HG03457 (cell line): Measurements from ENCODE around the gene MYL9.

ENCODE experiments used
- ATAC-seq: cut with Tn5 transposase; IDR thresholded peaks from one replicate; pipeline ENCODE4 v1.9.1; 2021; ENCODE audit warnings: moderate number of reproducible peaks; ENCODE audit not compliant: unreplicated experiment

The MYL9 gene

DNA sequence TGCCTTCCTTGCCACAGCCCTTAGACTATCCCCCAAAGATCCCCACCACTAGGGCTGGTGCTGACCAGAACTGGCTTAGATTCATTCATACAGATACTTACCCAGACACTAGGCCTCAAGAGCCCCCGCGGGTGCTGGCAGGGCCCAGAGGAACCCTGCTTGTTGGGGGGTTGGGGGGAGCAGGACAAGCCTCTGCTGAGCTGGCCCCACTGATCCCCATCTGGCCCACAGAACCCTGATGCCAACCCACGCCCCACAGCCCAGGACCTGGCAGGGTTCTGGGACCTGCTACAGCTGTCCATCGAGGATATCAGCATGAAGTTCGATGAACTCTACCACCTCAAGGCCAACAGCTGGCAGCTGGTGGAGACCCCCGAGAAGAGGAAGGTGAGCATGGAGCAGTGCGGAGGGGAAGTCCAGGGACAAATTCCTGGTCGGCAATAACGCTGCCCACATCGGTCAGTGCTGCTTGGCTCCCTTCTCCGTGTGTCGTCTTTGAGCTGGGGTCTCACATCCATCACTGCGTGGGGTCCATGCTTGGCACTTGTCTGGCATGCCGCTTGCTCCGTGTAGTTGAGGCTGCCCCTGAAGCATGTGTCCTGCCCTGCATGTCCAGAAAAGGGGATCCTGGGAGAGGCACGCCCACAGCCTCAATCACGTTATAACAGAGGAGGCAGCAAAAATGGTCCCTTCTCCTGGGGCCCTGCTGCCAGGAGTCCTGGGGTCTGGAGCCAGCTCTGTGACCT lies 15.5 kb upstream of the MYL9 start:
- no peak for ATAC-seq

DNA sequence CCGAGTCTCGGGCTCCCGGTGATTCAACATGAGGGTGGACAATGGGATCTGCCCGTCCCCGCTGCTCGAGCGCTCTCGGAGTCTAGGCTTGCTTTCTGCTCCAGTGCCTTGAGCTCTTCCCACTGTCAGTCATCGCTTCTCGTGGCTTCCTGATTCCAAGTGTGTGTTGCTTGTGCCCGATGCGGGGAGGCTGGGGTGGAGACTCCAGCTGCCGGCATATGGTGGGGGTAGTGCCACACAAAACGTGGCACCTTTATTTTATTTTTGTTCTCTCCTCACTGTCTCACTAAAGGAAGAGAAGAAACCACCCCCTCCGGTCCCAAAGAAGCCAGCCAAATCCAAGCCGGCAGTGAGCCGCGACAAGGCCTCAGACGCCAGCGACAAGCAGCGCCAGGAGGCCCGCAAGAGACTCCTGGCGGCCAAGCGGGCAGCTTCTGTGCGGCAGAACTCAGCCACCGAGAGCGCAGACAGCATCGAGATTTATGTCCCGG lies 14.8 kb upstream of the MYL9 start:
- ATAC-seq: no peak

DNA sequence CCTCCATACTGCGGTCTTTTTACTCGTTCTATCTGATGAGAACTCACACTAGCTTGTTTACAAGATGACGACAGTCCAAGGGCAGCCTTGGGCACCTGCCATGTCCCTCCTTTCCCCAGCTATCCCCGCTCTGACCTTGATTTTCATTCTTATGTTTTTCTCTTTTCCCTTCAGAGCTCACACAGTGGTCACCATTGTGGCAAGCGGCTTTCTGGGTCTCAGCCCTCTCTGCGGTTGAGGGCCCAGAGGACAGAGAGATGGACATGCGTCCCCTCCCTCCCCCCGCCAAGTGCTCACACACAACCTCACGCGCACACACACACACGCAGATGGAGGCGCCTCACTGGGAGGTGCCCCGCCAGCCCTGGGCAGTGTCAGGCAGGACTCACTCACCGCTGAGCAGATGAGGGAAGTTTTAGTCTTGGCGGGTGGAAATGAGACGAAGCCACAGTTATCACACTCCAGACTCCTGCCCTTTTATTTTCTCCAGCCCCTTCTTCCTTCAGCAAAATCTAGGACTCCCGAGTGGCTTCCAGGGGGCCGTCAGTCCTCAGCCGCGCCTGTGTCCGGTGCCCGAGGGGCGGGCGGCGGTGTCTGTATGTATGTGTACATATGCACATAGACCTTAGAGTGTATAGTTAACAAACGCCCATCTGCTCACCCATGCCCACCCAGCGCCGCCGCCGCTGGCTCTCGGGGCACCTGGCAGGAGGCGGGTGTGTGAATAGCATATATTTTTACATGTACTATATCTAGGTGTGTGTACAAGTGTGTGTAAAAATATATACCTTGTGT lies 13.8 kb upstream of the MYL9 start:
- no peak for ATAC-seq

DNA sequence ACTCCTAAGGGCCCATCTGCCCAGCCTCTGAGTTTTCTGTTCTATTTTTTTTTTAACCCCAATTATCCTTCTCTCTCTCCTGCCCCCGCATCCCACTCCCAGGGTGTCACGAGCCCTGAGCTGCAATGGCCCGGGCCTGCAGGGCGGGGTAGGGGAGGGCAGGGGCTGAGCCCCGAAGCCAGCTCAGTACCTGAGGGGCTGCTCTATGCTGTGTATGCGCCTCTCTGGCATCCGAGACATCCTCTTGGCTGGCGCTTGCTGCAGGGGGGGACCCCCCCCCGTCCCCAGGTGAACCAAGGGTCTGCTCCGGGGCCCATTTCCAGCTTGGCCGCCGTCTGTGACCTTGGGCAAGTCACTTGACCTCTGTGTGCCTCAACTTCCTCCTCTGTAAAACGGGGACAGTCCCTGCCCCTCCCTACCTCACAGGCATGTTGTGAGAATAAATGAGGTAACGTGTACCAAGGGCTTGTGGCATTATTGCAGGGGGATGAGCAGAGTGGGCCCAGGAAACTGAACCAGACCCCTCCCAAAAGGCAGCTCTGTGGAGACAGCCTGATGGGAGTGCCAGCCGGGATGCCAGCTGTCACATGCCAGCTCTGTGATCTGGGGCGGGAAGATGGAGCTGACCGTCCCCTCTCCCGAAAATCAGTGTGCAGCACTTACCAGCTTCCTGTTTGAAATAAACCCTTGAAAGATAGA lies 13.0 kb upstream of the MYL9 start:
- no peak for ATAC-seq

DNA sequence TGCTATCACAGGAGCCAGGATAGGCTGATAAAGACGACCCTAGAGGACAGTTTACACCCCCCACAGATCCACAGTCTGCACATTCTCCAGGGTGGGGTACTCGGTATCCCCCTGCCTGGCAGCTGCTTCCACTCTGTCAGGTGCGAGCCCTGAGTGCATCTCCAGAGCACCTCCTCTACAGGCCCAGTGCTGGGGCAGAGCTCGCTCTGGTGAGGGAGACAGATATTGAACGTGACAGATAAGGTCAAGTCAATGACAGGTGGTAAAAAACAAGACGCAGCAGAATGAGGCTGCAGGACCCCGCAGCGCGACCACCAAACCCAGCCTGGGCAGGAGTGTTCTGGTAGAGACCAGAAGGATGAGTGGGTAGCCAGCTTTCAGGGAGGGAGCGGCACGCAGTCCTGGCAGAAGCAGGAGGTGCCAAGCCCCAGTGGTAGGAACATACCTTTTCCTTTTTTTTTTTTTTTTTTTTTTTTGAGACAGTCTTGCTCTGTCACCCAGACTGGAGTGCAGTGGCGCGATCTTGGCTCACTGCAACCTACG lies 12.4 kb upstream of the MYL9 start:
- no peak for ATAC-seq

DNA sequence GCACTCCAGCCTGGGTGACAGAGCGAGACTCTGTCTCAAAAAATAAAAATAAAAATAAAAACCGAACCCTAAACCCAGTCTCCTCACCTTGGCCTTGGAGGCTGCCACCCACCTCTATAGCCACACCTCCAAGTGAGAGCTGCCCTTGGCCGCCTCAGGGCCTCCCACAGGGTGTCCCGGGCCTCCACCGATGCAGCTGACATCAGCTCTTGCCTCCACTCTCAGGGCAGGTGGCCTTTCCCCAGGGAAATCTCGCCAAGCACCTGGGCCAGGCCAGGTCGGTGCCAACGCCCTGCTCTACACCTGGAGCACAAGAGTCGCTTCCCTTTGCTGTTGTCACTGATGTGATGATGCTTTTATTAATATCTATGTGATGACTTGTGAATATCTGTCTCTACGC lies 8.9 kb upstream of the MYL9 start:
- ATAC-seq: no peak

DNA sequence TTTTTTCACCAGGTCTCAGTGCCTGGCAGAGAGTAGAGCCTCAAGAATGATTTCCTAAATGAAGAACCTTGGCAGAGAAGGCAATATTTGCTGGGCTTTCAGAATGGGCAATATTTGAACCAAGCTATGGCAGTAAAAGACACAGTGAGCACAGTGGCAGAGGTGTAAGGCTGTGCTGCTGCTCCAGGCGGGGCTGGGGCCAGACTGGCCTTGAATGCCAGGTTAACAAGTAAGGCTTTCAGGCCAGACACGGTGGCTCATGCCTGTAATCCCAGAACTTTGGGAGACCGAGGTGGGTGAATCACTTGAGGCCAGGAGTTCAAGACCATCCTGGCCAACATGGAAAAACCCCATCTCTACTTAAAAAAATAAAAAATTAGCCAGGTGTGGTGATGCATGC lies 8.5 kb upstream of the MYL9 start:
- no peak for ATAC-seq

DNA sequence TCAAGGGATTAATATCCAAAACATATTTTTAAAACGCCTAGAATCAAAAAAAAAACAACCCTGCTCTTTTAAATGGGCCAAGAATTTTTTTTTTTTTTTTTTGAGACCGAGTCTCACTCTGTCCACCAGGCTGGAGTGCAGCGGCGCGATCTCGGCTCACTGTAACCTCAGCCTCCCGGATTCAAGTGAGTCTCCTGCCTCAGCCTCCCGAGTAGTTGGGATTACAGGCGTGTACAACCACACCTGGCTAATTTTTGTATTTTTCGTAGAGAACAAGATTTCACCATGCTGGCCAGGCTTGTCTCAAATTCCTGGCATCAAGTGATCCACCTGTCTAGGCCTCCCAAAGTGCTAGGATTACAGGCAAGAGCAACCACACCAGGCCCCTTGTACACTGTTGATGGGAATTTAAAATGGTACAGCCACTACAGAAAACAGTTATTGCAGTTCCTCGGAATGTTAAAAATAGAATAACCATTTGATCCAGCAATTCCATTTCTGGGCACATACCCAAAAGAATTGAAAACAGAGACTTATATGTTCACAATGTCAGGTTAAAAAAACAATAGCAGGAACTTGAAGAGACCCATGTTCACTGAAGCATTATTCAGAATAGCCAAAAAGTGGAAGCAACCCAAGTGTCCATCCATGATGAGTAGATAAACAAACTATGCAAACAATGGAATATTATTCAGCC lies 3.1 kb upstream of the MYL9 start:
- no peak for ATAC-seq

DNA sequence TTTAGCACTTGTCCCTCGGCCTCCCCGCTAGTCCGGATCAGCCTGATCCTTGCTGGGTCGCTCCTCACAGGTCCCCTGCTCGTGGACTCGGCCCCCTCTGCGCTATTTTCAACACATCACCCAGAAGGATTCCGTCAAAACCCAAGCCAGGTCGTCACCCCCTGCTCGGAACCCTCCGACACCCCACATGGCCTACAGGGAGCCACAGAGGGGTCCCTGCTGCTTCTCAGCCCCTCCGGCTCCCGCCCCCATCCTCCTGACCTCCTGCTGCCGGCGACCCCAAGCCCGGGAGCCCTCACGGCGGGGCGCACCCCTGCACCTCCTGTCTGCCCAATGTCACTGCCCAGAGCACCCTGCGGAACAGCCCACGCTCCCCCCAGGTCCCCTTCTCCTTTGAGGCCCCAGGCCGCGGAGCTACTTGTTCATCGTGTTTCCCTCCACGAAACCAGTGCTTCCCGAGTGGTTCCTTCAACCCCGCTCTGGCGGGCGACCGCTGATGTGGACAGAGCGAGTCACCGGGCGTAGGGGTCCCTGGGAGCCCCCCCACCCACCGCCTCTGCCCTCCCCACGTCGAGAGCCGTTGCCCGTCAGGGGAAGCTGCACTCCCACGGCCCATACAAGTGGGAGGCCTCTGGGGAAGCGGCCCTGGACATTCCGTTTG lies 638 bp upstream of the MYL9 start:
- ATAC-seq: no peak

DNA sequence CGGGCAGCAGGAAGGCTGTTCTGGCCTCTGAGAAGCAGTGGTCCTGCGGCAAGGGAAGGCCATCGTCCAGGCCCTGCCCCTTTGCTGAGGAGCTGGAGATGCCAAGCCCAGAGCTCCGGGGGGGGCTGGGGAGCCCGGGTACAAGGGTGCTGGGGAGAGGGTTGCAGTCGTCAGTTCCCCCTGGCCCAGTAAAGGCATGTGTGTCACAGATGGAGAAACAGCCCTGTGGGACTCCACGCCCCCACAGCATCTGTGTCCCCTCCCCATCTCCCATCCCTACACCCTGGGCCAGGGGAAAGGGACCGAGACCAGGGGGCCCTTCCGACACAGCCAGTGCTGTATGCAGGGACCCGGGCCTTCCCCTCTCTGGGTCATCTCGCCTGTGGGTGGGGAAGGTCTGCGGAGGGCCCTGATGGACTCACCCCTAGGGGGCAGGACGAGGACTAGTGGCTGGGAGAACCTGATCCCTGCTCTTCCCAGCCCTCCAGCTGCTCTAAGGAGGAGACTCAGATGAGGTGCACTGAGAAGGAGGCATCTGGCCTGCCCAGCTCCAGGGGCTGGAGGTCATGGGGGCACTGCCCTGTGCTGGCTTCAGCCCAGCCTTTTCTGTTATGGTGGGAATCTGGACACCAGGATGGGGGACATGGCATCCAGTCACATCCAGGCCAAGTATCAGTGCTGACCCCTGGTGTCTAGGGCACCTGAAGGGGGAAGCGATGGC lies 609 bp downstream of the MYL9 start:
- no peak for ATAC-seq

DNA sequence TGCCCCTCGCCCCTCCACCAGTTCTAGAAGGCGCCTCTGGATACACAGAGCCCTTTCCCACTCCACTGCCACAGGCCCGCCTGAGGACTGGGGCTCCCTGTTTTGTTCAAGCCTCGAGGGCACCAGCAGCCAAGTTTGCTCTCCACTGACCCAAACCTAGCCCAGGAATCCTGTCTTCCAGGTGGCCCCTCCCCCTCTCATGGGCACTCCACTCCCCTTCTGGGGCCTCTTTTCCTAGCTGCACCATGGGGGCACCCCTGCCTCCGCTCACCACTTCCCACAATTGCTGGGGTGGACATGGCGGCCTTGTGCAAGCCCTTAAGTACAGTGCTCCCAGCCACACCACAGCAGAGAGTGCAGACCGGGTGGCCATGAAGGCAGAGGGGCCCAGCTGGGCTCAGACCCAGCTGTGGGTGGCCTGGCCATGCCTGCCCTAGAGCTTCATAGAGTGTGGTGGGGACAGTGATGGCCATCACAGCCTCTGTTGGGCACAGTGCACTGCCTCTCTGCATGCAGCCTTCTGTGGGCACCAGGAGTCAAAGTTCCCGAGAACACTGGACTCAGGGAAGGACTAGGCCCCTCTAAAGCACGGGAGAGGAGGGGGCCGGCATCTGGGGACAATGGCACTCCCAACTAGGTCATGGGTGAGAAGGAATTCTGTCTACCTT lies 1.3 kb downstream of the MYL9 start:
- no peak for ATAC-seq

DNA sequence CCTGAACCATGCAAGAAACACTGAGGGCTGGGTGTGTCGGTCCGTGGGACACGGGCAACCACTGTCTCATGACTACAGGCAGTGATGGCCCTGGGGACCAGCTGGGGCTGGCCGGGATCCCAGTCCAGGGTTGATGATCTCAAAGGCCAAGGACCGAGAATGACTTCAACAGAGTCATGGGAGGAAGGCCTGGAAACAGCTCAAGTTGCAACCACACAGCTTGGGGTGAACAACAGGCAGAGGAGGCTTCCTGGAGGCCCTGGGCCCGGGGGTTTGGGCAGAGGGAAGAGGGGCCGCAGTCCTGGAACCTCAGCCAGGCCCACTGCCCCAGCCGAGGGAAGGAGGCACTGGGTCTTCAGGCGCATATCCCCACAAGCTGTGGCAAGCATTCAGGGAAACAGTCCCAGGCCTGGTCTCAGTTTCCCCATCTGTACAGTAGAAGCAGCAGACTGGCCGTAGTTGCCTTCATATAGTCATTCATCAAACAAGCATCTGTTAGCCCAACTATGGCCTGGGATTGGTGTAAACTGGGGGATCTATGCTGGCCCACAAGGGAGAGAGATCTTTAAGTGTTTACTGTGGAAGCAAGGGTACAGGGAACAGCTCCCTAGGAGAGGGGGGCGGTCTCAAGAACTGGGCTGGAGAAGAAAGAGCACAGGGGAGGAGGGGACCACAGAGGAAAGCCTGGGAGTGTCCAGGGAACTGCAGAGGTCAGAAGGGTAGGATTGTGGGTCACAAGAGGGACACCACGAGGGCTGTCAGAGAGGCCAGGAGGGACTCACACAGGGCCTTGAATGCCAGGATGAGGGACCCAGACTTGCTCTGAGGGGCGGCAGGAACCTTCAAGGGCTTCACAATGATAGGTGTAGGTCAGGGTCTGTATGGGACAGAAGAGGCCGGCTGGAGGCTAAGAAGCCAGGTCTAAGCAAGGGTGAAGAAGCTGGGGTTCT lies 2.1 kb downstream of the MYL9 start:
- ATAC-seq: no peak

DNA sequence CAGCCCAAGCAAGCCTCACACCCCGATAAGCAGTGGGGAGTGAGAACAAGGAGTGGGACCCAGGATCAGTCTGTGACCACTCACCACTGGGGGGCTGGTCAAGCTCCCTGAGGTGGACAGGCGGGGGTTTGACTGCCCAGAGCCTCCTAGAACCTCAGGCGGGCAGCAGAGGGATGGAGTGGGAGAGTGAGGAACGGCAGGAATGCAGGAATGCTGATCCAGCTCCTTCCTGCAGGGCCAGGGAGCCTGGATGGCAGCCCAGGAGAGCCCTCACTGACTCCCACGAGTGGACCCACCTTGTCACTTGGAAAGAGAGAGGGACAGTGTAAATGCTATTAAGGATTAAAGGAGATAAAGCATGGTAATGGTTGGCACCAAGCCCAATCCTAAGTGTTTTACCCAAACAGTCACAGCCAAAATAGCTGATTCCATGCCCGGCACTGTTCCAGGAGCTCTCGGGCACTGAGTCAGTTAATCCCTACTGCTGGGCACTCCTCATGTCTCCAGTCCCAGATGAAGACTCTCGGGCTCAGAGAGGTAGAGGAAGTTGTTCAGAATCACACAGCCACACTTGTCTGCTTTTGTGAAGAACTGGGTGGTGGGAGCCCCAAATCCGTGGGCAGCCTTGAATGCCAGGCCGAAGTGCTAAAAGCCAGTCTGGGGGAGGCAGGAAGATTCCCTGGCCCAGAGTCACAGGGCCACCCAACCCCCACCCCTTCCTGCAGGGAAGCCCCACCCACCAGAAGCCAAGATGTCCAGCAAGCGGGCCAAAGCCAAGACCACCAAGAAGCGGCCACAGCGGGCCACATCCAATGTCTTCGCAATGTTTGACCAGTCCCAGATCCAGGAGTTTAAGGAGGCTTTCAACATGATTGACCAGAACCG lies 3.1 kb downstream of the MYL9 start:
- no peak for ATAC-seq

DNA sequence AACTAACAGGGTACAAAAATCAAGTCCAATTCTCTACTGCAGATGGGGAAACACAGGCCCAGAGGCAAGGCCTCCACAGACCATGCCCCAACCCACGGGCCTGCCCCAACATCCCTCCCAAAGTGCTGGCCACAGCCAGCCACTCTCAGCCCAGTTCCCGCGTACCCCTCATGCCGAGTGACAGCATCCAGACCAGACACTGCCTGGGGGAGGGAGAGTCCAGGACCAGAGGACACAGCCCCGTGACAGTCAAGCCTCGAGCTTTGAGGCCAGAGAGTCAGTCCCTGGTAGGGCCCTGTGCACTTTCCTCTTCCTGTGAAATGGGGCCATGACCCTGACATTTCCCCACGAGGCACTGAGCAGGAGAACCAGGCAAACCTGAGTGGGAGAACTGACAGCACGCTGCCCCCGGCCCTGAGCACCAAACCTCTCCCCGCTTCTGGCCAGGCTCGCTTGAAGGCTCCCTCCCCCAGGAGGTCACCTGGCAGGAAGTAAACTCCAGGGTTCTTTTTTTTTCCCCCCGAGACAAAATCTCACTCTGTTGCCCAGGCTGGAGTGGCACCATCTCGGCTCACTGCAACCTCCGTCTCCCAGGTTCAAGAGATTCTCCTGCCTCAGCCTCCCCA lies 4.9 kb downstream of the MYL9 start:
- no peak for ATAC-seq

DNA sequence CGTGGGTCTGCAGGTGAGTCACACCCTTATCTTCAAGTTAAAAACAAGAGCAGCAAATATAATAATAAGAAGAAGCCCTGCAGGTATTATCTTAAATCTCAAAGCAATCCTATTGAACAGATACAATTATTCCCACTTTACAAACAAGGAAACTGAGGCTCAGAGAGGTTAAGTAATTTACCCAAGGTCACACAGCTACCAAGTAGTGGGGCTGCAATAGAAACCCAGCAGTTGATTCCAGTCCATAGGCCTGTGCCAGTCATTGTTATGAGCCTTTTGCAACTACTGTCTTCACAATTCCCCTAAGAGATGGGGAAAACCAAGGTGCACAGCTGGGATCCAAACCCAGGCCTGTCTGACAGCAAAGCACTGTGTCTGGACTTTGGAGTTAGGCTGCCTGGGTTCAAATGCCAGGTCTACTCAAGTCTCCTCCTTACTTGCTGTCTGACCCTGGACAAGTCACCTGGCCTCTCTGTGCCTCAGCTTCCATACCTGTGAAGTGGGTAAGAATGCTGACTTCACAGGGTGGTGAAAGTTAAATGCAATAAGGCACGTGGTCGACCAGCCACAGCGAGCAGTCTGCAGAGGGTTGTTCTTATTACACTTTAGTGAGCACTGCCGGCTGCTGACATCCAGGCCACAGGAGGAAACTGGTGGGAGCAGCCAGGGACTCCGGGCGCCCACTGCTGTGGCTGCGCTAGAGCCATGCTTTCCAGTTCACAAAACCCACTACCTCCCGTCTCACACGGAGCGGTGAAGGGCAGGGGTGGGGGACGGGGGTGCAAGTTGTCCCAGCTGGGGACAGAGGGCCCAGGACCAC lies 6.1 kb downstream of the MYL9 start:
- no peak for ATAC-seq

DNA sequence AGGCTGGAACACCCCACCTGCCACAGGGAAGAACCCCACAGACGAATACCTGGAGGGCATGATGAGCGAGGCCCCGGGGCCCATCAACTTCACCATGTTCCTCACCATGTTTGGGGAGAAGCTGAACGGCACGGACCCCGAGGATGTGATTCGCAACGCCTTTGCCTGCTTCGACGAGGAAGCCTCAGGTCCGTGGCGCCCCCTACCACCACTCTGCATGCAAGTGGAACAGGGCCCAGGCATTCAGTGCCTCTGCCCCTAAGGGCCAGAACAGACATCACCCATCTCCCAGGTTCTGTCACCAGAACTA lies 6.6 kb downstream of the MYL9 start:
- no peak for ATAC-seq
